GM12874 (cell line): ENCODE measurements around the gene IFNAR2.

Experiments used
- CTCF ChIP-seq: IDR thresholded peaks from 2 replicates; pipeline ENCODE4 v1.5.1; 2011; ENCODE audit warnings: low read depth, mild to moderate bottlenecking, control low read depth, low read length, moderate library complexity; ENCODE audit not compliant: insufficient read depth

IFNAR2 gene

GRCh38 chr21:33278721-33279120, 49.0 kb downstream of the IFNAR2 start:
- no peak for TF ChIP-seq CTCF

GRCh38 chr21:33279330-33279820, 49.6 kb downstream of the IFNAR2 start:
- TF ChIP-seq CTCF: no peak
